ENCODE results near the gene HRH2.
"Not testable (repeated sequence)": the region's sequence is repeated elsewhere in the genome, so short reads cannot be mapped to it uniquely, and the experiment has no call there.

Gene HRH2

DNA sequence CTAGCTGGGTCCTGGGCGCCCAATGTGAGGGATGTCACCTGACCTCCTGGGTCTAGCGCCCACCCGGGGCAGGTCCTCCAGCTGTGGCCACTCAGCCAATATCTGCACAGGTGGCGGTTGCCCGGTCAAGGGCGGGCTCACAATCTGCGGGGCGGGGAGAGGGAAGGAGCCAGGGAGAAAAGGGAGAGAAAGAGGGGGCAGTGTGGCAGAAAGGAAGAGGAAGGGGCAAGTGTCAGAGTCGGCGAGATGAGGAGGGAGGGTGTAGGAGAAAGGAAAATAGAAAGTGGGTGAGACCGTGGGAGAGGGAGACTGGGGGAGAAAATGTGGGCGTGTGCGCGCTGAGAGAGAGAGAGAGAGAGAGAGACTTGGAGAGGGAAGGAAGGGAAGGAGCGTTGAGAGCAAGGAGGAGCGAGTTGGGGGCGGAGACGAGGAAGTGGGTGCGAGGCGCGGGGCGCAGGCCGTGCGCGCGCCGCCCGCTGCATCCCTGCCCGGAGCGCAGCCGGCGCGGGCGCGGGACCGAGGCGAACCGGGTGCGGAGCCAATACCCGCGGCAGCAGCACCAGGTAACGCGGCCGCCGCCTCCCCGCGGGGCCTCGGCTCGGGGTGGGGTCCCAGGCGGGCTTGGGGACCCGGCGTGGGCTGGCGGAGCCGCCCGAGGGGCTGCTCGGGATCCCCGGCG is at the start of gene HRH2:
Gene HRH2, plus strand, starts transcription at position 479 of the 679 bp plus-strand sequence. CDS start 25,163 bp downstream, outside the sequence.
- DNase-seq (ENCODE audit: low read depth, low spot score): no peak

DNA sequence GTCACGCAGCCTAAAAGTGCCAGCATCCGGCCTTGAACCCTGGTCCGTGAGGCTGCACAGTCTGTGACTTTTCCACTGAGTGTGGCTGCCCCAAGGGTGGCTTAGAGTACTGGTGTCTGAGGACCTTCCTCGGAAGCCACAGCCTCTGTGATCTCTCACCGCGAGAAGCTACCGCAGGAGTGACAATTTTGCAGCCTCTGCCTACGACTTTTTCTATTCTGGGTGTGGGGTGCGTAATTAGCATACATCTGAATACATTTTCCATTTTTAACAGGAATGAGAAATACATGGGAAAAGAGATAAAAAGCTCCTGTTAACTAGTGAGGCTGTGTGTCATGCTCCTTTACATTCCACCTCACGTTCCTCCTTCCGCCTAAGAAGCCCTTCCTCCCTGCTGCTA is 48.3 kb upstream of the HRH2 start:
- no peak for DNase-seq (ENCODE audit: low read depth, low spot score)

- DNase-seq (ENCODE audit: low read depth, low spot score): no peak
Measured at GRCh38 chr5:175610381-175610780, 47.5 kb upstream of the HRH2 start.

DNA sequence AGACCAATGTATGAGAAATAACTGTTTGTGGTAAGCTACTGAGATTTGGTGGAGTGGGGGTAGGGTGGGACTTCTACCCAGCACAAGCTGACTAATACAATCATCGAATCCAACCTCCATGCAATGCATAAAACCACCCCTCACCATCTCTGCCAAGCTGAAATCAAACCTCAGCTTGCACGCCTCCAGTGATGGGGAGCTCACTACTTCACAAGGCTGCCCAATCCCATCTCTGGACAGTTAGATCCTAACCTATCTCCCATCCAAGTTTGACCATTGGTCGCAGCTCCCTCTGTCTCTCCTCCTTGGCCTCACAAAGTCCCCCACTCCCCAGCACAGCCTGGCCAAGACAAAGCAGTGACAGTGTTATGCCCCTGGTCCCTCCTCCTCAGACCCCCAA is 47.0 kb upstream of the HRH2 start:
- DNase-seq (ENCODE audit: low read depth, low spot score): no peak

DNA sequence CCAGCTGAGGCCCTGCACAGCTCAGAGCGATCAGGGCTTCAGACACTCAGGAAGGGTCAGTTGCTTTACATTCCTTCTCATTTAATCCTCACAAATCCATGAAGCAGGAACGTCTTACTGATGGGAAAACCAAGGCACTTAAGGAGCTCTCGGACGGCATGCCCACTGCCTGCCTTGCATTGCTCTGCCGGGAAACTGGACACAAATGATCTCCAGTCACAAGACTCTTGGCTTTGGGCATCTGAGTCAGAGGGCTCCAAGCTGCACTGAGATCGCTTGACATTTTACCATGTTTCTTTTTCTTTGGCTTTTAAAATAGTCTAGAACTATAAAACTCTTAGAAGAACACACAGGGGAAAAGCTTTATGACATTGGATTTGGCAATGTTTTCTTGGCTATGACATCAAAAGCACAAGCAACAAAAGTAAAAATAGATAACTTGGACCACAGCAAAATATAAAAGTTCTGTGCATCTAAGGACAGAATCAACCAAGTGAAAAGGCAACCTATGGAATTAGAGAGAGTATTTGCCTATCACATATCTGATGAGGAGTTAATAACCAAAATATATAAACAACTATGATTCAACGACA is 43.6 kb upstream of the HRH2 start:
- DNase-seq (ENCODE audit: low read depth, low spot score): no peak

- no peak for DNase-seq (ENCODE audit: low read depth, low spot score)
Measured at GRCh38 chr5:175614861-175615260, 43.0 kb upstream of the HRH2 start.

DNA sequence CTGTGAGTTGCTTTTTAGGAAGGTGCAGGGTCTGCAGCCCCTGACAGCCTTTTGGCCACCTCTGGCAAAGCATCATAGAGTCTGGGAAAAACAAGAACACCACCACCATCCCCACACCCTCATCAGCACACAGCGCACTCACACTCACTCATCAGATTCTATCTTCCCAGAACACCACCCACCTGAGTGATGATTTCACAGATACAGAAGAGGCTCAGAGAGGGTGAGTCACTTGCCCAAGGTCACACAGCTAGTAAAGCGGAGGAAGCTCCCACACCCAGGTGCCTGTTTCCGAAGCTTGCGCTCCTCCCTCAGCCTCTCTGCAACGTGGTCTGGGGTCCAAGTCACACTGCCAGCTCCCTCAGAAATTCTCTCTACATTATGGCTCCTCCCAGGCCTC is 41.8 kb upstream of the HRH2 start:
- no peak for DNase-seq (ENCODE audit: low read depth, low spot score)

DNA sequence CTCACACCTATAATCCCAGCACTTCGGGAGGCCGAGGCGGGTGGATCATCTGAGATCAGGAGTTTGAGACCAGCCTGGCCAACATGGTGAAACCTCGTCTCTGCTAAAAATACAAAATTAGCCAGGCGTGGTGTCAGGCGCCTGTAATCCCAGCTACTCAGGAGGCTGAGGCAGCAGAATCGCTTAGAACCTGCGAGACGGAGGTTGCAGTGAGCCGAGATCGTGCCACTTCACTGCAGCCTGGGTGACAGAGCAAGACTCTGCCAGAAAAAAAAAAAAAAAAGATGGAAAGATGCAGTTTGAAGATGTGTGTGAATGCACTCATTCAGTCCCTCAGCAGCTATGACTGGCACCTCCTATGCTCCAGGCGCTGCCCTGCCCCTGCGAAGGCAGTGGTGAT is 41.3 kb upstream of the HRH2 start:
- DNase-seq (ENCODE audit: low read depth, low spot score): not testable (repeated sequence)

DNA sequence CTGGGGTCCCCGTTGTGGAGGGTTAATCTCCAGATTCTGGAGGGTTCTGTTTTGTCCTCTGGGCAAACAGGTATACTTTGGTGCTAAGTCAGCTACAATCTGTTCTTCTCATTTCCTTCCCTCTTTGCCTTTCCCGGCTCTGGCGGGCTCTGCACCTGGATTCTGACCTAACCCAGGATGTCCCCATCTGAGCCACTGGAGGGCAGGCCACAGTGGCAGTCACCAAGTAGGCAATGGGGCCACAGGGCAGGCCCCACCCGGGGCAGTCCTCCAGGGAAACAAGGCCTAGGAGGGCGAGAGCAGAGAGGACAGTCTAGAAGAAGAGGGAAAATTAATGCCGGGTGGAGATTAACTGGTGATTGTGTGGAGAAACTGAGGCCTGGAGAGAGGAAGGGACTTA is 40.4 kb upstream of the HRH2 start:
- DNase-seq (ENCODE audit: low read depth, low spot score): no peak

- no peak for DNase-seq (ENCODE audit: low read depth, low spot score)
Measured at GRCh38 chr5:175620527-175620926, 37.3 kb upstream of the HRH2 start.

GRCh38 chr5:175621971-175622370 is 35.9 kb upstream of the HRH2 start:
- DNase-seq (ENCODE audit: low read depth, low spot score): no peak

DNA sequence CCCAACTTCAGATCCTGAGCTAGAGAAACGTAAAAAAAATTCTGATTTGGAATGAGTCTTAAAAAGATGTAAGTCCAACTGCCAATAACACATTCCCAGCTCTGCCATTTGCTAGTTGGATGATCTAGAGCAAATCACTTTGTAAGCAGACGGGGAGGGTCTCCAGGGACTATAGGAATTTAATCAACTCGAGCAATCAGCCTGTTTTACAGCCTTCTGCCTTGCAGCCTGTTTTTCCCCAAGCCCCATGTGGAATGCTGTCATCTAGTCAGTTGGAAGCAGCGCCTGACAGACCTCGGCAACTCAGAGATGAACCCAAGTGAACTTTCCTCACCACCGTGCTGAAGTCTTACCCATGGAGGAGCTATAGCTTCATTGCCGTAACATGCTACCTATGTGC is 34.8 kb upstream of the HRH2 start:
- no peak for DNase-seq (ENCODE audit: low read depth, low spot score)

- no peak for DNase-seq (ENCODE audit: low read depth, low spot score)
Measured at GRCh38 chr5:175624316-175624715, 33.6 kb upstream of the HRH2 start.

- DNase-seq (ENCODE audit: low read depth, low spot score): no peak
Measured at GRCh38 chr5:175627005-175627404, 30.9 kb upstream of the HRH2 start.

GRCh38 chr5:175627739-175628138 is 30.1 kb upstream of the HRH2 start:
- no peak for DNase-seq (ENCODE audit: low read depth, low spot score)

DNA sequence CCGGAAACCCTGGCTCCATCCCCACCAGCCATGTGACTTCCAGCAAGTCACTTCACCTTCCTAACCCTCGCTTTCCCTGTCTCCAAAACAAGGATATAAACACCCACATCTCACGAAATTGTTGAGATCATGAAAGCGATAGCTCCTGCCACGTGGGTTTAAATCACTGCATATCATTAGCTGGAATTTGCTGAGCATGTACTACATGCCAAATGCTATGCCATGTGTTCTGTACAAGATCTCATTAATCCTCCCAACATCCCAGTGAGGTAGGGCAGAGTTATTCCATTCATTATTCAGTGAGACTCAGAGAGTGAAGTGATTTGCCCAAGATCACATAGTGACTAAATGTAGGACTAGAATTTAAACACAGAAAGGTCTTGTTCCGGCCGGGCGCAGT is 29.2 kb upstream of the HRH2 start:
- DNase-seq (ENCODE audit: low read depth, low spot score): no peak

GRCh38 chr5:175629261-175629660 is 28.6 kb upstream of the HRH2 start:
- no peak for DNase-seq (ENCODE audit: low read depth, low spot score)

DNA sequence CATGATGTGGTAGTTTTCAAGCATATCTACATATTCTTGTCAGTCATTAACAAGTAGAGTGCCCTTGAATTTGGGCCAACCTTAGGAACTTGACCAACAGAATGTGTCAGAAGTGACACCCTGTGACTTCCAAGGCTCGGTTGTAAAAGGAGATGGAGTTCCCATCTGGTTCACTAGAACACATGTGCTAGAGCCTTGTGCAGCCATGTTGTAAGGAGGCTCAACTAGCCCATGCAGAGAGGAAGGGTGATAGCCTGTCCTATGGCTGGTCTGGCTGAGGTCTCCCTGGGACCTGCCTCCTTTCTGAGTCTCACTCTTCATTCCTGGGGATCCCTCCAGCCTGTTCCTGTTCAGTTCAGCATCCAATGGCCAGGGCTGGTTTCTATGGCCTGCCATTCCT is 28.1 kb upstream of the HRH2 start:
- no peak for DNase-seq (ENCODE audit: low read depth, low spot score)

- DNase-seq (ENCODE audit: low read depth, low spot score): no peak
Measured at GRCh38 chr5:175635854-175636584, 21.9 kb upstream of the HRH2 start.

DNA sequence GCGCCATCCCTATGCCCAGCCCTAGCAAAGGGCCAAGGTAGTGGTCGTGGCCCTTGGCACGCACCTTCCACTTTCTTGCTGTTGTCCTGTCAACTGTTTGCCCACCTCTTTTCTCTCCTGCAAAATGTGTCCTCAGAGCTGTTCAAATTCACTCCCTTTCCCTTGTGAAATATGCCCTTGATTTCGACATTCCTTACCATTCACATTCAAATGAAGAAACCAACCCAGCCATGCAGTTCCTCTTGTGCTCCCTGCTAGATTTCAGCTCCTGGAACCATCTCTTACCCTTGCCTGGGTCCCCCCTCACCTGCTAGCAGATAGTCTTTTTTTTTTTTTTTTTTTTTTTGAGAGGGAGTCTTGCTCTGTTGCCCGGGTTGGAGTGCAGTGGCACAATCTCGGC is 19.6 kb upstream of the HRH2 start:
- no peak for DNase-seq (ENCODE audit: low read depth, low spot score)

GRCh38 chr5:175640106-175640775 is 17.6 kb upstream of the HRH2 start:
- DNase-seq (ENCODE audit: low read depth, low spot score): no peak

DNA sequence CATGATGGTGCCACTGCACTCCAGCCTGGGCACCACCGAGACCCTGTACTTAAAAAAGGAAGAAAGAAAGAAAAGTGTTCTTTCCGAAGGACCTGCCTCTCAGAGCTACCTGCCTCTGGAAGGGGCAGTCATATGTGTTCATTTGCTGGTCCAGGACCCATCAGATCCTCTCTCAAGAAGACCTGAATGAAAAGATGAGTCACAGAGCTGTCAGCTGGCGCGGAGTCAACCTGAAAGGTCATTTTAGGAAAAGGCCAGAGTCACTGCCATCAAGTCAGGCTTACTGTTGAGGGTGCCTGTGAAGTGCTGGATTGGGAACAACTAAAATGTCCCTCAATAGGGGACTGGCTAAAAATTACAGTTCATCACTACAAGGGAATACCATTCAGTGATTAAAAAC is 14.9 kb upstream of the HRH2 start:
- DNase-seq (ENCODE audit: low read depth, low spot score): no peak

DNA sequence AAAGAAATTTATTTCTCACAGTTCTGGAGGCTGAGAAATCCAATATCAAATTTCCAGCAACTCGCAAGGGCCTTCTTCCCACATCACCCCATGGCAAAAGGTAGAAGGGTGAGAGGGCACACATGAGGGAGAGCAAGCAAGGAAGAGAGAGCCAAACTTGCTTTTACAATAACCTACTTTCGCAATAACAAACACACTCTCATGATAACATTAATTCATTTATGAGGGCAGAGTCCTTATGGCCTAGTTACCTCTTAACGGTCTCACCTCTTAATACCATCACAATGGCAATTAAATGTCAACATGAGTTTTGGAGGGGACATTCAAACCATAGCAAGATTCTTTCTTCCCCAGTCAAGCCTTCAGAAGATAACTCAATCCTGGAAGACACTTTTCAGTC is 11.6 kb upstream of the HRH2 start:
- no peak for DNase-seq (ENCODE audit: low read depth, low spot score)

Measured in activated CD4-positive, CD25-positive, alpha-beta regulatory T cell treated with anti-CD3 and anti-CD28 coated beads, Interleukin-2, amount 50 U/mL, for 16 hours (primary cell).